HG02798 (cell line): Measurements from ENCODE around the gene STN1.

Experiments
- ATAC-seq: cut with Tn5 transposase; IDR thresholded peaks from one replicate; pipeline ENCODE4 v1.9.1; 2021; ENCODE audit warnings: mild to moderate bottlenecking; ENCODE audit not compliant: unreplicated experiment, poor library complexity

STN1 gene

DNA sequence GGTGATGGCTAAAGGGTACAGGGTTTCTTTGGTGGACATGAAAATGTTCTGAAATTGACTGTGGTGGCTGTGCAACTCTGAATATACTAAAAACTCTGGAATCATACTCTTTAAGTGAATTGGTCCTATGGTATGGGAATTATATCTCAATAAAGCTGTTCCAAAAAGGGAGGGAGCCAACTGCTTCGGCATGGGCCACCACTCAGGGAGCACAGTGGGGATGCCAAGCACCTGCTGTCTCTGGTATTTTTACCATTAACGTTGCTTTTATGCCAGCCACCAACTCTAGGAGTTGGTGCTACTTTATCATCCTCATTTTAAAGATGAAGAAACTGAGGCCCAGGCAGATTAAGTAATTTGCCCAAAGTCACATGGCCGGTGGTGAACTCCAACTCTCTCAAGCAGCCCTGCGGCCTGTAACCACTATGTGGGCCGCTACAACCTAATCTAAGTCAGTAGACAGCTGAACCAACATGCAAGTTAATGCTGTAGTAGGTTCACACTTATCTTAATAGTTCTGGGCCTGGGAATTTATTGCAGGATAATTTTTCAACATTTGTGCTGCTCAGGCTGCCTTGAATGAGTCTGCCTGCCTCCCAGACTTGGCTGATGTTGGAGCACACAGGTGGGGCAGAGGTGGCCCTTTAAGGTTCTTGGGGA is 83.4 kb downstream of the STN1 start:
- no peak for ATAC-seq

DNA sequence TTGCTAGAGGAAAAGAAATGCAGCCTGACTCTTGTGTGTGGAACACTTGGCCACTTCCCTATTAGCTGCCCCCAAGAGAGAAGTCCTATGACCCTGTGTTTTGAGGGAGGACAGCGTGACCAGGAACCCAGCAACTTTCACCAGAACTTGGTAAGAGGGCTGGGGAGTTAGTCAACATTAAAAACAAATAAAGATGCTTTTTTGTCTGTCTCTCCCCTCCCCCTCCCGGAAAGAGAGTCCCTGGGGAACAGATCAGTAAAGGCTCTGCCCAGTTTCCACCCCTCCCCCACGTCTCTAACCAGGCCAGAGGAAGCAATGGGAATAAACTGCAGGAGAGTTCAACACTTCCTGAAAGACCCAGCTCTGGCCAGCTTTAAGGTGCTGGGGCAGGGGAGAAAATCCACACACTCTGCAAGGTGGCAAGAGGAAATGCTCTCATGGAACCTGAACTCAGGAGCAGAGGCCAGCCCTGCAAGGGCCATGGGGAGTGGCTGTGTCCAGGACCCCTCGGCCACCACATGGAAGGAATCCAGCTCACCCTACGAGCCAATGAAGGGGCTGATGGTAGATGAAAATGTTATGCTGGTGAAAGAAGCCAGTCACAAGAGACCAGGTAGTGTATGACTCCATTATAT is 84.1 kb downstream of the STN1 start:
- ATAC-seq, result no peak

DNA sequence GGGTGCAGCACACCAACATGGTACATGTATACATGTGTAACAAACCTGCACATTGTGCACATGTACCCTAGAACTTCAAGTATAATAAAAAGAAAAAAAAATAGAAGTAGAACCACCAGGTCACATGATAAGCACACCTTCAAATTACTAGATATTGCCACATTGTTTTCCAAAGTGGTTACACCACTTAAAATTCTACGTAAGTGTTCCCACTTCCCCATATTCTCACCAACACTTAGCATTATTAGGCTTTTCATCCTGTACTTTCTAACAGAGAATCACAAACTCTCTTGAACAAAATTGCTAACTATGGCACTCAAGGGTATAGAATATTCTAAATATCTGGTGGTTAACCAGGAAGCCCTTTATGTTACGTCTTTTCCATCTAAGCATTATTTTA is 85.2 kb downstream of the STN1 start:
- no peak for ATAC-seq
